HepG2 (cell line): ENCODE data around the gene PALMD. TPM values are rescaled to one million over a fixed set of nuclear protein-coding genes. Genes with fewer than 3 reads are reported as not detected.

Experiments
- ATAC-seq: fragments of 200-7000 bp; cut with Tn5 transposase; 3 replicates; pipeline ENCODE4 v1.9.1; 2020; ENCODE audit warnings: mild to moderate bottlenecking, moderate library complexity
- BruUV-seq: library from RNA; stranded (reverse); fragments of 400-500 nt; replicated peaks from 2 replicates; lab custom pipeline; 2021; lab: Mats Ljungman, UMichigan
- CTCF ChIA-PET: fragments of 300-600 bp; formaldehyde crosslinking; extraction: SDS; loops from one replicate; lab custom pipeline; 2021; ENCODE audit warnings: low total read pairs, inconsistent platforms, low intra/inter-chr PET ratio; lab: Yijun Ruan, JAX
- POLR2A ChIA-PET: fragments of 350-600 bp; sonication (Branson Sonifier 250); formaldehyde crosslinking; loops from one replicate; lab custom pipeline; 2020; ENCODE audit warnings: antibody characterized with exemption, inconsistent platforms; lab: Yijun Ruan, JAX
- DNase-seq: peaks from one replicate; pipeline ENCODE4 v3.0.0-alpha.2; 2015; ENCODE audit warnings: low spot score
- FAIRE-seq: peaks from 3 replicates; lab custom pipeline; 2011; peaks lifted over from hg19 to GRCh38; lab: Jason Lieb, UNC
- H2AFZ ChIP-seq: one replicate; pipeline ENCODE4 v1.6.1; 2011; ENCODE audit warnings: low read length, inconsistent platforms
- H3K27ac ChIP-seq: fragments of 300-600 bp; 3 replicates; pipeline ENCODE4 v1.8.0; 2011; ENCODE audit warnings: mixed run types, mild to moderate bottlenecking, mixed read lengths, low read length, inconsistent platforms; ENCODE audit not compliant: insufficient read depth; ENCODE audit errors: extremely low read length
- H3K27me3 ChIP-seq, 2 experiments: fragments of 200-600 bp in 1 of 2; 2 replicates in 1 of 2; 3 replicates in 1 of 2; pipeline versions ENCODE4 v1.6.0 to v1.8.0; 2011; ENCODE audit warnings: low read length in 2 of 2, mild to moderate bottlenecking in 2 of 2, moderate library complexity in 2 of 2, inconsistent platforms in 1 of 2; ENCODE audit not compliant: insufficient read depth in 2 of 2, control insufficient read depth in 1 of 2
- H3K36me3 ChIP-seq, 2 experiments: fragments of 200-600 bp in 1 of 2; replicated peaks in 1 of 2; 2 replicates in 1 of 2; 3 replicates in 1 of 2; pipeline versions ENCODE4 v1.5.1 to v1.8.0; 2011; ENCODE audit warnings: low read length in 2 of 2, inconsistent platforms in 1 of 2; ENCODE audit not compliant: insufficient read depth in 2 of 2, control insufficient read depth in 1 of 2
- H3K4me1 ChIP-seq: 2 replicates; pipeline ENCODE4 v1.5.1; 2012; ENCODE audit warnings: low read length, inconsistent platforms; ENCODE audit not compliant: insufficient read depth
- H3K4me2 ChIP-seq: 2 replicates; pipeline ENCODE4 v1.6.0; 2011; ENCODE audit warnings: low read depth, low read length, inconsistent platforms
- H3K4me3 ChIP-seq, 3 experiments: fragments of 200-600 bp in 1 of 3; sonication (generic), shearing (Covaris generic) in 1 of 3; replicated peaks in 1 of 3; 2 replicates each; pipeline ENCODE4 v1.5.1; 2011 to 2016; ENCODE audit warnings: low read length in 3 of 3, inconsistent platforms in 2 of 3, low read depth in 2 of 3, mild to moderate bottlenecking in 2 of 3, control low read depth in 1 of 3, mixed read lengths in 1 of 3; ENCODE audit not compliant: insufficient read depth in 1 of 3
- H3K79me2 ChIP-seq: one replicate; pipeline ENCODE4 v1.6.1; 2011; ENCODE audit warnings: low read length, inconsistent platforms; ENCODE audit not compliant: insufficient read depth
- H3K9ac ChIP-seq: 2 replicates; pipeline ENCODE4 v1.6.0; 2011; ENCODE audit warnings: mild to moderate bottlenecking, low read depth, low read length, inconsistent platforms; ENCODE audit not compliant: insufficient read depth
- H3K9me3 ChIP-seq: 2 replicates; pipeline ENCODE4 v1.5.1; 2012; ENCODE audit warnings: mild to moderate bottlenecking, low read length
- H4K20me1 ChIP-seq: 2 replicates; pipeline ENCODE4 v1.6.0; 2011; ENCODE audit warnings: inconsistent platforms, mild to moderate bottlenecking, low read length, moderate library complexity; ENCODE audit not compliant: insufficient read depth
- ATF5 ChIP-seq: sonication (generic); formaldehyde crosslinking; IDR thresholded peaks from 2 replicates; pipeline ENCODE4 v1.4.0; 2020; ENCODE audit warnings: mild to moderate bottlenecking, low read depth, missing genetic modification reagents
- CBX5 ChIP-seq: sonication (generic); formaldehyde crosslinking; IDR thresholded peaks from 2 replicates; pipeline ENCODE4 v1.4.0; 2020; ENCODE audit warnings: missing genetic modification reagents, borderline replicate concordance
- EED ChIP-seq: sonication (generic); formaldehyde crosslinking; IDR thresholded peaks from 2 replicates; pipeline ENCODE4 v1.5.0; 2020; ENCODE audit warnings: mild to moderate bottlenecking, missing genetic modification reagents
- JUN ChIP-seq: sonication (generic); formaldehyde crosslinking; IDR thresholded peaks from 2 replicates; pipeline ENCODE4 v1.4.0; 2020; ENCODE audit warnings: mild to moderate bottlenecking, missing genetic modification reagents
- KLF12 ChIP-seq: sonication (generic); formaldehyde crosslinking; IDR thresholded peaks from 2 replicates; pipeline ENCODE4 v1.4.0; 2020; ENCODE audit warnings: missing genetic modification reagents, borderline replicate concordance
- MED1 ChIP-seq: sonication (generic); formaldehyde crosslinking; IDR thresholded peaks from 2 replicates; pipeline ENCODE4 v1.4.0; 2020; ENCODE audit warnings: missing genetic modification reagents
- MLX ChIP-seq: IDR thresholded peaks from 2 replicates; pipeline ENCODE4 v1.6.1; 2016
- NKX3-1 ChIP-seq: sonication (generic); formaldehyde crosslinking; IDR thresholded peaks from 2 replicates; pipeline ENCODE4 v1.5.0; 2020; ENCODE audit warnings: missing genetic modification reagents
- PLSCR1 ChIP-seq: sonication (generic); formaldehyde crosslinking; IDR thresholded peaks from 2 replicates; pipeline ENCODE4 v1.5.0; 2020; ENCODE audit warnings: missing genetic modification reagents, mild to moderate bottlenecking, borderline replicate concordance
- ZGPAT ChIP-seq: IDR thresholded peaks from 2 replicates; pipeline ENCODE4 v1.6.1; 2016; ENCODE audit warnings: mild to moderate bottlenecking
- ZNF780A ChIP-seq: sonication (generic); formaldehyde crosslinking; IDR thresholded peaks from 2 replicates; pipeline ENCODE4 v1.8.0; 2022; ENCODE audit warnings: mild to moderate bottlenecking, missing genetic modification reagents, moderate library complexity
- WGBS: methylation state at CpG from one replicate; pipeline ENCODE4 v1.1.6; 2017; ENCODE audit warnings: low lambda C conversion rate; 5-methylcytosine and 5-hydroxymethylcytosine counted together
- in situ Hi-C: cut with HindIII; loops from 2 replicates; pipeline ENCODE4 v1.10.0; 2017; ENCODE audit warnings: low pct_unique_long_range_greater_than_20kb; ENCODE audit not compliant: extremely low pct_ligation_motif_present
- intact Hi-C: fragments of 100-400 bp; cut with micrococcal nuclease; formaldehyde crosslinking; loops from one replicate; pipeline ENCODE4 v1.10.0; 2022; ENCODE audit not compliant: unreplicated experiment
- polyA plus RNA-seq, 8 experiments: library from polyadenylated mRNA; depleted of rRNA in 3 of 8; stranded (reverse) in 7 of 8; unstranded in 1 of 8; fragments of >200 nt; fragmentation: Illumina TruSeq in 4 of 8; extraction: Trizol in 4 of 8; gene quantifications; 2 replicates each; pipeline versions ENCODE4 v1.2.1 to v1.2.3, GENCODE V29; 2011 to 2016; ENCODE audit warnings: low read depth in 4 of 8, missing spikeins in 1 of 8, mixed read lengths in 1 of 8; ENCODE audit not compliant: insufficient read depth in 1 of 8
- total RNA-seq, 5 experiments: library from RNA; depleted of rRNA; stranded (reverse); fragments of >200 nt; fragmentation: Illumina TruSeq; extraction: Trizol; gene quantifications; 2 replicates each; pipeline ENCODE4 v1.2.3, GENCODE V29; 2016; ENCODE audit warnings: low read depth in 1 of 5

Gene PALMD
- total and polyA plus RNA-seq, 2 of the 13 experiments (the other 11 are each of a cell fraction or from before 2014, with no cell fraction given) = 5.5 to 31.1 TPM

GRCh38 chr1:99726407-99726806, 80.5 kb downstream of the PALMD start:
- H4K20me1 ChIP-seq = no peaks in the 10 kb centered on the region
- in situ Hi-C loops = no loop called here
- H3K4me1 ChIP-seq = peaks cover 15% of the 10 kb centered on the region
- TF ChIP-seq JUN (CRISPR knock-in tag) (no peak), ZGPAT (CRISPR knock-in tag) (no peak), CBX5 (CRISPR knock-in tag) (no peak), MLX (CRISPR knock-in tag) (no peak), ATF5 (CRISPR knock-in tag) (no peak), PLSCR1 (CRISPR knock-in tag) (no peak), ZNF780A (CRISPR knock-in tag) (no peak), NKX3-1 (CRISPR knock-in tag) (no peak), KLF12 (CRISPR knock-in tag) (no peak), MED1 (no peak), EED (CRISPR knock-in tag) (no peak)
- no peak overlapping the region for H3K4me3 ChIP-seq
- H3K27me3 ChIP-seq = no peaks in the 10 kb centered on the region
- FAIRE-seq (no peak), DNase-seq (no peak), ATAC-seq (no peak)
- peaks cover 4 to 16% of the 10 kb centered on the region in 2 experiments; a peak in 3 of 5 replicates for H3K36me3 ChIP-seq
- H3K9ac ChIP-seq = no peak overlapping the region
- H2AFZ ChIP-seq = no peak overlapping the region
- no peaks in the 10 kb centered on the region for H3K79me2 ChIP-seq
- H3K4me2 ChIP-seq = no peak overlapping the region
- 96% methylated on average over 1 of the region's 1 CpG for WGBS
- CTCF ChIA-PET = no interaction called here
- H3K27ac ChIP-seq = no peak overlapping the region
- H3K9me3 ChIP-seq = no peaks in the 10 kb centered on the region
- BruUV-seq = no TSS peak
- POLR2A ChIA-PET = no interaction called here
- intact Hi-C loops = no loop called here
